ENCODE measurements around the gene MBLAC1. TPM values are rescaled to one million over a fixed set of nuclear protein-coding genes. Genes with fewer than 3 reads are reported as not detected.

Gene MBLAC1
- total and polyA plus RNA-seq, 2 of the 4 experiments (the other 2 are of a cell fraction): 0.72 to 1.4 TPM

DNA sequence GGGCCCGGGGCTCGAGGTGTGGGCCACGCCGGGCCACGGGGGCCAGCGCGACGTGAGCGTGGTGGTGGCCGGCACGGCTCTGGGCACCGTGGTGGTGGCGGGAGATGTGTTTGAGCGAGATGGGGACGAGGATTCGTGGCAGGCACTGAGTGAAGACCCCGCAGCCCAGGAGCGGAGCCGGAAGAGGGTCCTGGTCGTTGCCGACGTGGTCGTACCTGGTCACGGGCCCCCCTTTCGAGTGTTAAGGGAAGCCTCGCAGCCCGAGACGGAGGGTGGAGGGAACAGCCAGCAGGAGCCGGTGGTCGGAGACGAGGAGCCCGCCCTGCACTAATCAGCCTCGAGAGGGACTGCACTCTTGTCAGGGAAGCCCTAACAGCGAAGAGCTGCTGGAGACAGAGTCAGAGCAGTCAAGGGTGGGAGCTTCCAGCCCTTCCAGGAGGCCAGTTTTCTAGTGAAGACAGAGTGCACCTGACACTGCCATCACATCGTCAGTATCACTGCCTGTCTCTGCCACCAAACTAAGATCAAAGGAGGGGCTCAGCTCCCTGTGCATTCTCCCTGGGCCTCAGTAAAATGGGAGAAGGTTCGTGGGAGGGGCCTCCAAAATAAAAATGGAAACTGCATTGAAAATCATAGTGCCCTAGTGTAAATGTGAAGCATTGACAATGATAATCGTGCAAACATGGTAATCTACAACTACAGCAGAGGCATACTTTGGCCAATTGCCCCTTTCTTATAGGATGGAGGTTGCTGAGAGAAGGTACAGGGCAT, 1.3 kb downstream of the MBLAC1 start:
- peak overlapping the region; percentile 1; the same call in 1 of the 3 replicates for H2BK15ac ChIP-seq (ENCODE audit: low read depth, low read length)
- no TSS peak for BruUV-seq (replicated peaks)
- peaks cover 4% of the 10 kb centered on the region; the same call in 1 of the 2 replicates for H3K36me3 ChIP-seq (ENCODE audit: control insufficient read depth, insufficient read depth, low read length)
- peak overlapping the region; percentile 93 for H3K4ac ChIP-seq (ENCODE audit: low read depth, low read length)
- ChIA-PET POLR2A (ENCODE audit: unreplicated experiment) (no interaction called here), CTCF (interaction anchor here (0.6 kb wide), 1 partner anchor 138 kb away, joined by 3 read pairs; no protein-coding TSS in a partner anchor)
- H2AFZ ChIP-seq (replicated peaks; ENCODE audit: low read length, poor library complexity): peak overlapping the region; percentile 92
- no peak for DNase-seq
- intact Hi-C loops (cut with micrococcal nuclease) (no loop called here), in situ Hi-C loops (cut with MboI; ENCODE audit: low sequenced_read_pairs) (no loop called here), dilution Hi-C loops (cut with HindIII; ENCODE audit: low sequenced_read_pairs, unreplicated experiment) (no loop called here)
- H3K27ac ChIP-seq (ENCODE audit: insufficient read depth, low read length): peak overlapping the region; percentile 94
- peak overlapping the region; percentile 78 for H4K91ac ChIP-seq (ENCODE audit: insufficient read depth, low read depth, low read length)
- peak overlapping the region; percentile 94 for H3K23ac ChIP-seq (ENCODE audit: low read depth, low read length)
- peak overlapping the region; percentile 82 for H3K14ac ChIP-seq (replicated peaks; ENCODE audit: low read depth, low read length)
- peak overlapping the region; percentile 97 for H3K9ac ChIP-seq (ENCODE audit: low read depth, low read length)
- peak overlapping the region; percentile 92 for H2BK5ac ChIP-seq (ENCODE audit: low read depth, low read length, poor library complexity, severe bottlenecking)
- peaks cover 2% of the 10 kb centered on the region; the same call in 1 of the 2 replicates for H3K4me1 ChIP-seq (ENCODE audit: control insufficient read depth, insufficient read depth, low read length)
- H4K5ac ChIP-seq (ENCODE audit: low read depth, low read length): peak overlapping the region; percentile 75
- H3K4me2 ChIP-seq (ENCODE audit: low read depth, low read length): peak overlapping the region; percentile 88
- ATAC-seq (ENCODE audit: low read depth): peak; percentile 10
- 4% methylated on average over 25 of the region's 37 CpGs; no CpG with 5 or more reads in 1 of the 2 experiments for WGBS, 2 experiments (ENCODE audit: extremely low coverage in 2 of 2, insufficient read length in 1 of 2)
- peak overlapping the region; percentile 86 for H2AK5ac ChIP-seq (ENCODE audit: low read depth, low read length)
- H2BK20ac ChIP-seq (ENCODE audit: low read depth, low read length): no peak overlapping the region
- H3K79me1 ChIP-seq (ENCODE audit: low read depth in 1 of 2, low read length in 2 of 2): peaks cover 12 to 43% of the 10 kb centered on the region in 2 experiments; a peak in 3 of 4 replicates
- H3K18ac ChIP-seq (ENCODE audit: low read depth, low read length): peak overlapping the region; percentile 13; the same call in 1 of the 2 replicates
- H3K56ac ChIP-seq (ENCODE audit: extremely low read depth, insufficient read depth, low read length): peak overlapping the region; percentile 17; the same call in 1 of the 2 replicates
- H4K20me1 ChIP-seq (ENCODE audit: insufficient read depth, low read length): no peaks in the 10 kb centered on the region
- peaks cover 4% of the 10 kb centered on the region; the same call in 1 of the 2 replicates for H3K9me1 ChIP-seq (ENCODE audit: insufficient read depth, low read length)
- H2BK120ac ChIP-seq (ENCODE audit: low read depth, low read length): peak overlapping the region; percentile 4; the same call in 1 of the 2 replicates
- H3K27me3 ChIP-seq (ENCODE audit: control insufficient read depth, insufficient read depth, low read length): no peaks in the 10 kb centered on the region
- no peaks in the 10 kb centered on the region for H3K9me3 ChIP-seq (ENCODE audit: control insufficient read depth, insufficient read depth, low read length)
- H2AK9ac ChIP-seq (replicated peaks; ENCODE audit: low read depth, low read length, poor library complexity): peak overlapping the region; percentile 96
- peak overlapping the region; percentile 92 to 94 for H4K8ac ChIP-seq (ENCODE audit: low read depth in 2 of 2, low read length in 2 of 2)
- peak overlapping the region; percentile 68 for H3K4me3 ChIP-seq (ENCODE audit: insufficient read depth, low read depth, low read length)
- TF ChIP-seq USF2 (IDR thresholded peaks at IDR 0.05; ENCODE audit: low read depth, low read length) (no peak), RAD21 (IDR thresholded peaks at IDR 0.05; ENCODE audit: low read length) (no peak), FOS (IDR thresholded peaks at IDR 0.05; ENCODE audit: low read depth, low read length) (no peak), BHLHE40 (IDR thresholded peaks at IDR 0.05; ENCODE audit: low read depth, low read length) (no peak), CEBPB (IDR thresholded peaks at IDR 0.05; ENCODE audit: low read depth, low read length) (no peak), NFE2L2 (IDR thresholded peaks at IDR 0.05; ENCODE audit: low read depth, low read length) (no peak), MAFK (IDR thresholded peaks at IDR 0.05; ENCODE audit: low read depth, low read length) (no peak), RCOR1 (IDR thresholded peaks at IDR 0.05; ENCODE audit: insufficient replicate concordance, low read length) (no peak), ELK1 (IDR thresholded peaks at IDR 0.05; ENCODE audit: borderline replicate concordance, low read depth, low read length) (no peak), CTCF (conservative IDR thresholded peaks at IDR 0.05; ENCODE audit: low read depth, low read length) (no peak), MXI1 (IDR thresholded peaks at IDR 0.05; ENCODE audit: borderline replicate concordance, low read depth, low read length) (no peak), CHD1 (IDR thresholded peaks at IDR 0.05; ENCODE audit: low read depth, low read length) (no peak), MAZ (IDR thresholded peaks at IDR 0.05; ENCODE audit: borderline replicate concordance, low read depth, low read length) (no peak), POLR2A (IDR thresholded peaks at IDR 0.05; ENCODE audit: low read depth, low read length) (no peak)
